ENCODE measurements around the gene ADAMTS16. TPM values are rescaled to one million over a fixed set of nuclear protein-coding genes. Genes with fewer than 3 reads are reported as not detected.

The ADAMTS16 gene
- total and polyA plus RNA-seq, 3 experiments from 2014 or later, result not detected

- H3K27me3 ChIP-seq (ENCODE audit: insufficient read depth, low read length, poor library complexity, severe bottlenecking), result no peaks in the 10 kb centered on the region
- H3K27ac Mint-ChIP-seq, result no peak overlapping the region
- H3K9me3 Mint-ChIP-seq, result peaks cover 7 to 23% (median 10%) of the 10 kb centered on the region in 5 donors
- H3K27me3 Mint-ChIP-seq, result no peaks in the 10 kb centered on the region
- no peak for DNase-seq
- POLR2A ChIA-PET, result no interaction called here
- no peaks in the 10 kb centered on the region for H3K36me3 ChIP-seq (ENCODE audit: insufficient read depth, low read length)
- H3K36me3 Mint-ChIP-seq, result no peaks in the 10 kb centered on the region
- H3K4me1 Mint-ChIP-seq, result no peaks in the 10 kb centered on the region
- H3K9me3 ChIP-seq (ENCODE audit: low read length), result no peaks in the 10 kb centered on the region
- CTCF ChIA-PET, result no interaction called here
- no peaks in the 10 kb centered on the region for H3K4me1 ChIP-seq (ENCODE audit: insufficient read depth, low read length)
- H3K27ac ChIP-seq (ENCODE audit: low read depth, low read length), result no peak overlapping the region
- H3K4me3 Mint-ChIP-seq, result no peak overlapping the region
- no peak overlapping the region for H3K4me3 ChIP-seq (ENCODE audit: low read length)
These were observed 118.4 kb downstream of the ADAMTS16 start for GRCh38 chr5:5258564-5258963.

DNA sequence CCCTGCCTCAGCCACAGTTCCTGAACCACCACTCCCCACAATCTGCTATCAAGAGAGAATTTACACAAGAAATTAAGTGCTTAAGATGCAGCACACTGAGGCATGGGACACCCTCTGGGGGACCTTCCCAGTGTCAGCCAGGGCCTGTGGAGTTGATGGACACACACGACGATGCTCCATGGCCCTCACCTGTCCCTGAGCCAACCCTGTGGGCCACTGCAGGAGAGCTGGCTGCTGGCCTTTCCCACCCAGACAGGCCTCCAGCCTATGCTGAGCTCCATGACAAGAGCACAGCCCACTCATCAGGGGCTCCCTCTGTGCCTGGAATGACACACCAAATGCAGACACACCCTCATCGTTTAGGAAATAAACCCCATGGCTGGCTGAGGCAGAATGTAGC lies 124.6 kb downstream of the ADAMTS16 start:
- ChIA-PET POLR2A (no interaction called here), CTCF (no interaction called here)
- Mint-ChIP-seq H3K9me3 (peaks cover 0 to 5% (median 0%) of the 10 kb centered on the region in 5 donors), H3K27me3 (peaks cover 0 to 2% of the 10 kb centered on the region in 2 donors), H3K4me3 (no peak overlapping the region), H3K27ac (no peak overlapping the region), H3K36me3 (peaks cover 0 to 1% (median 0%) of the 10 kb centered on the region in 3 donors), H3K4me1 (no peaks in the 10 kb centered on the region)
- Histone ChIP-seq H3K27ac (ENCODE audit: low read depth, low read length) (no peak overlapping the region), H3K4me1 (ENCODE audit: insufficient read depth, low read length) (no peaks in the 10 kb centered on the region), H3K4me3 (ENCODE audit: low read length) (no peak overlapping the region), H3K9me3 (ENCODE audit: low read length) (no peaks in the 10 kb centered on the region), H3K36me3 (ENCODE audit: insufficient read depth, low read length) (no peaks in the 10 kb centered on the region), H3K27me3 (ENCODE audit: insufficient read depth, low read length, poor library complexity, severe bottlenecking) (no peaks in the 10 kb centered on the region)
- DNase-seq, result no peak

DNA sequence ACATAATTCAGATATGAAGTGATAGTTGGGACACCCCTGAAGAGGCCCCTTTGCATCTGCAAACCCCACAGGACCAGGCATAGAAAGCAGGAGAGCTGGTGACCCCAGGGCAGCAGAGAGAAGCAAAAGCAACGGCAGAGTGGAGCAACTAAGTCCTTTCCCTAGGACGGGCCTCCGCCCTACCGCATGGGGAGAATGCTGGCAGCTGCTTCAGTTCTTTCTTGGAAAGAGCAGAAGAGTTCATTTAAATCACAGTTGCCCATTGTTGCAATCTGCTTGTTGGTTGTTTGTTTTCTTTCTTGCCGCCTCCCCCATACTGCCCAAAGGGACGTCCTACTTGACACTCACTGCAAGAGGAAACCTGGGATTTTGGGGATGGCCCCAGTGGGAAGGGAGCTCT lies 126.2 kb downstream of the ADAMTS16 start:
- Mint-ChIP-seq H3K36me3 (peaks cover 0 to 1% (median 0%) of the 10 kb centered on the region in 3 donors), H3K27me3 (peaks cover 0 to 2% of the 10 kb centered on the region in 2 donors), H3K4me3 (no peak overlapping the region), H3K4me1 (no peaks in the 10 kb centered on the region), H3K27ac (no peak overlapping the region), H3K9me3 (peaks cover 0 to 5% (median 0%) of the 10 kb centered on the region in 5 donors)
- H3K4me1 ChIP-seq (ENCODE audit: insufficient read depth, low read length), result no peaks in the 10 kb centered on the region
- no peaks in the 10 kb centered on the region for H3K27me3 ChIP-seq (ENCODE audit: insufficient read depth, low read length, poor library complexity, severe bottlenecking)
- ChIA-PET POLR2A (no interaction called here), CTCF (interaction anchor here (0.7 kb wide), 1 partner anchor 132 kb away, joined by 3 read pairs; no protein-coding TSS in a partner anchor)
- H3K36me3 ChIP-seq (ENCODE audit: insufficient read depth, low read length), result no peaks in the 10 kb centered on the region
- no peak overlapping the region for H3K4me3 ChIP-seq (ENCODE audit: low read length)
- no peaks in the 10 kb centered on the region for H3K9me3 ChIP-seq (ENCODE audit: low read length)
- DNase-seq, result no peak
- H3K27ac ChIP-seq (ENCODE audit: low read depth, low read length), result no peak overlapping the region

- Histone ChIP-seq H3K4me3 (ENCODE audit: low read length) (no peak overlapping the region), H3K27me3 (ENCODE audit: insufficient read depth, low read length, poor library complexity, severe bottlenecking) (no peaks in the 10 kb centered on the region), H3K4me1 (ENCODE audit: insufficient read depth, low read length) (no peaks in the 10 kb centered on the region), H3K36me3 (ENCODE audit: insufficient read depth, low read length) (no peaks in the 10 kb centered on the region), H3K27ac (ENCODE audit: low read depth, low read length) (no peak overlapping the region), H3K9me3 (ENCODE audit: low read length) (no peaks in the 10 kb centered on the region)
- no peak for DNase-seq
- ChIA-PET POLR2A (no interaction called here), CTCF (no interaction called here)
- Mint-ChIP-seq H3K4me3 (no peak overlapping the region), H3K4me1 (no peaks in the 10 kb centered on the region), H3K27ac (no peak overlapping the region), H3K9me3 (peaks cover 0 to 3% (median 0%) of the 10 kb centered on the region in 5 donors), H3K27me3 (no peaks in the 10 kb centered on the region), H3K36me3 (no peaks in the 10 kb centered on the region)
These were observed 130.0 kb downstream of the ADAMTS16 start for GRCh38 chr5:5270161-5270560.

DNA sequence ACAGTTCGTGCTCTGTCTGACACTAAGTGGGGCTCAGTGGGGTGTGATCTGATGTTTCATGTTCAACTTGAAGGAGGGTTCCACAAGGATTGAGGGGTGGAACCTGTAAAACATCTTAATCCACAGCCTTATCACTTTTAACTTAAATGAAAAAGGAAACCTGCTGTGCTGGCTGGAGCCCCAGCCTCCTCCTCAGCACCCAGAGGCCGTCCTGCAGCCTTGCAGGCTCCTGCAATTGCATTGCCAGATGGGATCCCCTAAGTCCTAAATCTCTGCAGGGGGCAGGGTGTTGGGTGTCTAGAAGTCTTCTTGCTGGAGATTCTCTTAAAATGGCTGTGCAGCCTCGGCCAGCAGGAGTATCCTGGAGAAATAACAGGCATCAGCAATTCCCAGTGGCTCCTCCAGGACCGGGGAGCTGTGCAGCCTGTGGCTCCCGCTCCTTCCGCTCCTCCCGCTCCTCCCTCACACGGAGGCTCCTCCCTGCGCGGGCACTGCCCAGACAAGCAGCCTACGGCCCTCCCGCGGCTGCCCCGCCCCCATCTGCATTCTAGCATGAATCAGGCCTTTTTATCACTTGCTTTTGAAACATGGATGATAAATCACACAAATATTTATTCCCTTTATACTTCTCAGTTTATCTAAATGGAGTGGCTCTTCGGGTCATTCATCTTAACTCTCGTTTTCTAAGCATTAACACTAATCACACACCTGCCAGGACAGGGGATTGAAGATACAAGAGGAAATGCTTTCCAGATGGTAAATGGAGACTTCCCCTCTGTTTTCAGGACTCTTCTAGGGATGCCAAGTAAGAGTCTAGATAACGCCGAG lies 131.0 kb downstream of the ADAMTS16 start:
- Histone ChIP-seq H3K36me3 (ENCODE audit: insufficient read depth, low read length) (no peaks in the 10 kb centered on the region), H3K27me3 (ENCODE audit: insufficient read depth, low read length, poor library complexity, severe bottlenecking) (no peaks in the 10 kb centered on the region), H3K27ac (ENCODE audit: low read depth, low read length) (no peak overlapping the region), H3K4me1 (ENCODE audit: insufficient read depth, low read length) (no peaks in the 10 kb centered on the region), H3K9me3 (ENCODE audit: low read length) (no peaks in the 10 kb centered on the region), H3K4me3 (ENCODE audit: low read length) (no peak overlapping the region)
- ChIA-PET CTCF (no interaction called here), POLR2A (no interaction called here)
- no peak overlapping the region for H3K27ac Mint-ChIP-seq
- no peak overlapping the region for H3K4me3 Mint-ChIP-seq
- no peaks in the 10 kb centered on the region for H3K27me3 Mint-ChIP-seq
- no peak for DNase-seq
- H3K9me3 Mint-ChIP-seq, result peaks cover 0 to 3% (median 0%) of the 10 kb centered on the region in 5 donors
- H3K36me3 Mint-ChIP-seq, result no peaks in the 10 kb centered on the region
- H3K4me1 Mint-ChIP-seq, result no peaks in the 10 kb centered on the region

DNA sequence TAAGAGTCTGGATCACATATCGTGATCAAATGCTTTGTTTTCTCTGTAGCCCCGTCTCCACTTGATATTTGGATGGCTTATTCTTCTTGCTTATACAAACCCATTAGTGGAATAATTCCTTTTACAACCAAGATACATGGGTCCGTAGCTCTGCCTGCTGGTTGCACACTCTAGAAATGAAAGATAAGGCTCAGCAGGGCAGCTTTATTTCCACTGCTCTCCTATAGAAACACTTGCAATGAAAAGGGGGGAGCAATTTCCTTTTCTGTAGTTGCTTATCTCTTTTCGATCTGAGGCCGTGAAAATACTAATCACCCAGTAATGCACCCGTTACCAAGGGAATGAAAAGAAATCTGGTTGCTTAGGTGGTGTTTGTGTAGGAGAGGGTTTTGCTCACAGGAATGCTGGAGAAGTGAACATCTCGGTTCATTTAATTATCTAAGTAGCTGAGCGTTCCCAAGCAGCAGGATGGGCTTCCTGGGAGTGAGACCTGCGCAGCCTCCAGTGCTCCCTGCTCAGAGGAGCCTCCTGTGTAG lies 131.7 kb downstream of the ADAMTS16 start:
- Histone ChIP-seq H3K9me3 (ENCODE audit: low read length) (no peaks in the 10 kb centered on the region), H3K4me3 (ENCODE audit: low read length) (no peak overlapping the region), H3K36me3 (ENCODE audit: insufficient read depth, low read length) (no peaks in the 10 kb centered on the region), H3K27me3 (ENCODE audit: insufficient read depth, low read length, poor library complexity, severe bottlenecking) (no peaks in the 10 kb centered on the region), H3K27ac (ENCODE audit: low read depth, low read length) (no peak overlapping the region), H3K4me1 (ENCODE audit: insufficient read depth, low read length) (no peaks in the 10 kb centered on the region)
- Mint-ChIP-seq H3K4me1 (no peaks in the 10 kb centered on the region), H3K36me3 (no peaks in the 10 kb centered on the region), H3K27ac (no peak overlapping the region), H3K9me3 (peaks cover 0 to 3% (median 0%) of the 10 kb centered on the region in 5 donors), H3K4me3 (no peak overlapping the region), H3K27me3 (no peaks in the 10 kb centered on the region)
- ChIA-PET CTCF (no interaction called here), POLR2A (no interaction called here)
- no peak for DNase-seq

DNA sequence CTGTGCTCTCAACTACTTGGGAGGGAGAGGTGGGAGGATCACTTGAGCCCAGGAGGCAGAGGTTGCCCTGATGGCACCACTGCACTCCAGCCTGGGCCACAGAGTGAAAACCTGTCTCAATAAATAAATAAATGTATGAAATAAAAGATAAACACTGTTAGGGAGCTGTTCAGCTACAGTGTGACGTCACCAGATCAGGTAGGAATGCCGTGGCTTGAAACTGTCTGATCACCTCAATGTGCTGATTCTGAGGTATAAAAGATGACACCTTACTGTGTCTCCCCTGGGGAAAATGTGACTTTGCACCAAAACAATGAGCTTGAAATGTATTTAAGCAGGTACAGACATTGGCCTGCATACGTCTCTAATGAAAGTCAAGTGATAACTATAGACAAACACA lies 133.3 kb downstream of the ADAMTS16 start:
- no peak overlapping the region for H3K27ac Mint-ChIP-seq
- no peaks in the 10 kb centered on the region for H3K27me3 ChIP-seq (ENCODE audit: insufficient read depth, low read length, poor library complexity, severe bottlenecking)
- CTCF ChIA-PET, result no interaction called here
- no peaks in the 10 kb centered on the region for H3K36me3 Mint-ChIP-seq
- peaks cover 0 to 3% (median 0%) of the 10 kb centered on the region in 5 donors for H3K9me3 Mint-ChIP-seq
- no peak for DNase-seq
- H3K4me1 ChIP-seq (ENCODE audit: insufficient read depth, low read length), result no peaks in the 10 kb centered on the region
- POLR2A ChIA-PET, result no interaction called here
- no peaks in the 10 kb centered on the region for H3K36me3 ChIP-seq (ENCODE audit: insufficient read depth, low read length)
- no peaks in the 10 kb centered on the region for H3K27me3 Mint-ChIP-seq
- H3K27ac ChIP-seq (ENCODE audit: low read depth, low read length), result no peak overlapping the region
- no peaks in the 10 kb centered on the region for H3K9me3 ChIP-seq (ENCODE audit: low read length)
- H3K4me1 Mint-ChIP-seq, result no peaks in the 10 kb centered on the region
- H3K4me3 Mint-ChIP-seq, result no peak overlapping the region
- no peak overlapping the region for H3K4me3 ChIP-seq (ENCODE audit: low read length)

DNA sequence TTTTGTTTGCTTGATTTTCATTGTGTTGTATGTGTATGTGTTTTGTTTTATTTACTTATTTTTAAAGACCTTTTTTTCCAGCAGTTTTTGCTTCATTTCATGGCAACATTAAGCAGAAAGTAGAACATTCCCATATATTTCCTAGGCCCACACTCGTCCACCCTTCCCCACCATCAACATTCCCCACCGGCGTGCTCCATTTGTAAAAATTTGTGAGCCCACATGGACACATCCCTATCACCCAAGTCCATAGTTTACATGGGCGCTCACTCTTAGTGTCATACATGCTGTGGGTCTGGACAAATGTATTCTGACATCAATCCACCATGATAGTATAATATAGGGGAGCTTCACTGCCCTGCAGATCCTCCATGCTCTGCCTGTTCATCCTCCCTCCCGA lies 133.8 kb downstream of the ADAMTS16 start:
- H3K9me3 ChIP-seq (ENCODE audit: low read length), result no peaks in the 10 kb centered on the region
- no peaks in the 10 kb centered on the region for H3K36me3 Mint-ChIP-seq
- ChIA-PET CTCF (no interaction called here), POLR2A (no interaction called here)
- no peaks in the 10 kb centered on the region for H3K36me3 ChIP-seq (ENCODE audit: insufficient read depth, low read length)
- no peaks in the 10 kb centered on the region for H3K4me1 Mint-ChIP-seq
- H3K27ac ChIP-seq (ENCODE audit: low read depth, low read length), result no peak overlapping the region
- no peaks in the 10 kb centered on the region for H3K4me1 ChIP-seq (ENCODE audit: insufficient read depth, low read length)
- H3K4me3 Mint-ChIP-seq, result no peak overlapping the region
- no peak overlapping the region for H3K27ac Mint-ChIP-seq
- H3K9me3 Mint-ChIP-seq, result peaks cover 0 to 3% (median 0%) of the 10 kb centered on the region in 5 donors
- no peaks in the 10 kb centered on the region for H3K27me3 Mint-ChIP-seq
- H3K4me3 ChIP-seq (ENCODE audit: low read length), result no peak overlapping the region
- no peak for DNase-seq
- no peaks in the 10 kb centered on the region for H3K27me3 ChIP-seq (ENCODE audit: insufficient read depth, low read length, poor library complexity, severe bottlenecking)

All from CD8-positive, alpha-beta memory T cell (primary cell).